ENCODE measurements around the gene MYLK4.

Gene MYLK4

DNA sequence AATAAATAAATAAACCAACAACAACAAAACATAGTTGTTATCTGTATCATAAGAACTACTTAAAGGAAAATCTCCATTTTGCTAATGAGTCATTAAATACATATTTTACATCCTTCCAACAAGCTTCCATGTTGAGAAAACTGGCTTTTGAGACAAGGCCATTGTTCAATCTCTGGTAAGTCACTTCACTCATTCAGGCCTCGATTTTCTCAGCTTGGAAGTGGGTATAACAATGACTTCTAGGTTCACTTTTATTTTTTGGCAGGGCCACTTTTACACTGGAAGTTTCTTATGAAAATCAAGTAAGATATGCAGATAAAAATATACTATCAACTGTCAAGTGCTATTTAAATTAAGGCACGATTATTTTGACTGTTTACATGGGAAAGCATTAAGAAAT lies 44.4 kb upstream of the MYLK4 start:
- Histone ChIP-seq H3K9me2 (replicated peaks; ENCODE audit: low read depth, low read length) (no peaks in the 10 kb centered on the region), H3K9me3 (ENCODE audit: insufficient read depth, low read depth, low read length) (no peaks in the 10 kb centered on the region), H3K4me1 (ENCODE audit: insufficient read depth, low read length, poor library complexity, severe bottlenecking) (peaks cover 45% of the 10 kb centered on the region), H3F3A (ENCODE audit: low read depth) (no peaks in the 10 kb centered on the region), H2AFZ (ENCODE audit: low read length) (no peak overlapping the region), H3K27me3 (ENCODE audit: insufficient read depth, low read length, poor library complexity, severe bottlenecking) (no peaks in the 10 kb centered on the region), H3K4me2 (ENCODE audit: low read depth, low read length, poor library complexity, severe bottlenecking) (no peak overlapping the region), H3K4me3 (ENCODE audit: low read length, poor library complexity, severe bottlenecking) (no peak overlapping the region), H3K36me3 (ENCODE audit: insufficient read depth, low read length) (no peaks in the 10 kb centered on the region), H3K79me2 (ENCODE audit: insufficient read depth, low read length) (no peaks in the 10 kb centered on the region), H3K9ac (ENCODE audit: low read depth, low read length, poor library complexity, severe bottlenecking) (no peak overlapping the region), H4K20me1 (ENCODE audit: insufficient read depth, low read length, poor library complexity, severe bottlenecking) (no peaks in the 10 kb centered on the region)
- TF ChIP-seq EZH2phosphoT487 (IDR thresholded peaks at IDR 0.05; ENCODE audit: borderline replicate concordance) (no peak), CTCF (conservative IDR thresholded peaks at IDR 0.05; ENCODE audit: low read length) (no peak)

DNA sequence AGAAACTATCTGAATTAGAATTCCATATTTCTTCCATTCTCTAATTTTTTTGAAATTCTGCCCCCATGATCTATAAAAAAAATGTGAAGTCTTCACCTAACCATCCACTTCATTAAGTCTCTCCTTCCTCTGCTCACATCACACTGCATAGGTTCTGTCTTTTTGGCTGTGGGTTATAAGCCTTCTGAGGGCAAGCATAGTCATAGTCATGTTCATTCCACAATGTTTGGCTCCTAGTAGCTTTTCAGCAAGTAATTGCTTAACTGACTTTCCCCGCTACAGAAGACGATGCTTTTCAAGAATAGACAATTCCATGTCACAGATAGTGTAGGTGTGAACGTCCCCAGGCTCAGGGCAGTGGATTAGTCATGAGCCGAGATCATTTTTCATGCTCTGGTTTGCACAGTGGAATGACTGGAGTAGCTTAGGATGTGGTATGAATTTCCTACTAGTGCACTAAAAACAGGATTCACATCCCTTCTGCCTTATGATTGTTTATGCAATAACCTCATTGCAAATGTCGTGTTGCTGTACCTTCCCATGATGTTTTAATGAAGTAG lies 43.5 kb upstream of the MYLK4 start:
- Histone ChIP-seq H3K9ac (ENCODE audit: low read depth, low read length, poor library complexity, severe bottlenecking) (peak overlapping the region; percentile 42), H2AFZ (ENCODE audit: low read length) (no peak overlapping the region), H3K4me3 (ENCODE audit: low read length, poor library complexity, severe bottlenecking) (no peak overlapping the region), H4K20me1 (ENCODE audit: insufficient read depth, low read length, poor library complexity, severe bottlenecking) (no peaks in the 10 kb centered on the region), H3K27me3 (ENCODE audit: insufficient read depth, low read length, poor library complexity, severe bottlenecking) (no peaks in the 10 kb centered on the region), H3K9me2 (replicated peaks; ENCODE audit: low read depth, low read length) (no peaks in the 10 kb centered on the region), H3K36me3 (ENCODE audit: insufficient read depth, low read length) (no peaks in the 10 kb centered on the region), H3K4me1 (ENCODE audit: insufficient read depth, low read length, poor library complexity, severe bottlenecking) (peaks cover 37% of the 10 kb centered on the region), H3K79me2 (ENCODE audit: insufficient read depth, low read length) (no peaks in the 10 kb centered on the region), H3F3A (ENCODE audit: low read depth) (no peaks in the 10 kb centered on the region), H3K4me2 (ENCODE audit: low read depth, low read length, poor library complexity, severe bottlenecking) (no peak overlapping the region), H3K9me3 (ENCODE audit: insufficient read depth, low read depth, low read length) (no peaks in the 10 kb centered on the region)
- TF ChIP-seq CTCF (conservative IDR thresholded peaks at IDR 0.05; ENCODE audit: low read length) (no peak), EZH2phosphoT487 (IDR thresholded peaks at IDR 0.05; ENCODE audit: borderline replicate concordance) (no peak)

DNA sequence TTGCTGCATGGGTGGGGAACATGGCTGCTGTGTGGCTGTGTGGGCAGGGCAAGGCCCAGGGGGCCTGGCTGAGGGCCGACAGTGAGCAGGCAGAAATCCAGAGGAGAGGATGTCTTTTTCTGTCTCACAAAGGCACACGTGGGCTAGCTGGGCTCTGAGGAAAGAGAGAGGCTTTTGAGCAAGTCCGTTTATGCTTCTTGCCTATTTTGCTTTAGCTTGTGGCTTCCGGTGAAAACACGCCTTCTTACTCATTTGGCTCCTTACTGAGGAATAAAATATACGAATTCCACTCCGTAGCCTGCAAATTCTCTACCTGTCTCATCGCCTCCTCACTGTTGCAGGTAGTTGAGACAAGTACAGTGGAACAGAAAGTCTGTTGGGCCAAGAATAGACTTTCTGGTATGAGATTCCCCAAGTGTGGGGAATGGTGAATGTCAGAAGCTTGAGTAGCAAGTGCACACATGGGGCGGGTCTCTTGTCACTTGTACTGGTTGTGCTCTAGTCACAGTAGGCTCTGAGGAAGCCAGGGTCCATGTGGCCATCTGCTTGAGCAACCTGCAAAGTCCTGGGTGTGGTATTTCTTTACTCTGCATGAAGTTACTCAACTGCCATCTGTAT lies 42.9 kb upstream of the MYLK4 start:
- peaks cover 35% of the 10 kb centered on the region for H3K4me1 ChIP-seq (ENCODE audit: insufficient read depth, low read length, poor library complexity, severe bottlenecking)
- no peak overlapping the region for H2AFZ ChIP-seq (ENCODE audit: low read length)
- H3K9me3 ChIP-seq (ENCODE audit: insufficient read depth, low read depth, low read length): no peaks in the 10 kb centered on the region
- no peak for TF ChIP-seq CTCF (conservative IDR thresholded peaks at IDR 0.05; ENCODE audit: low read length)
- peaks cover 3% of the 10 kb centered on the region; the same call in 1 of the 2 replicates for H3K36me3 ChIP-seq (ENCODE audit: insufficient read depth, low read length)
- H3K4me2 ChIP-seq (ENCODE audit: low read depth, low read length, poor library complexity, severe bottlenecking): no peak overlapping the region
- no peak overlapping the region for H3K4me3 ChIP-seq (ENCODE audit: low read length, poor library complexity, severe bottlenecking)
- no peaks in the 10 kb centered on the region for H3K9me2 ChIP-seq (replicated peaks; ENCODE audit: low read depth, low read length)
- H4K20me1 ChIP-seq (ENCODE audit: insufficient read depth, low read length, poor library complexity, severe bottlenecking): no peaks in the 10 kb centered on the region
- H3F3A ChIP-seq (ENCODE audit: low read depth): no peaks in the 10 kb centered on the region
- H3K9ac ChIP-seq (ENCODE audit: low read depth, low read length, poor library complexity, severe bottlenecking): peak overlapping the region; percentile 42
- H3K79me2 ChIP-seq (ENCODE audit: insufficient read depth, low read length): no peaks in the 10 kb centered on the region
- no peaks in the 10 kb centered on the region for H3K27me3 ChIP-seq (ENCODE audit: insufficient read depth, low read length, poor library complexity, severe bottlenecking)

Measured in Loucy (cell line).